ENCODE data around the gene NTRK2.

Gene NTRK2

GRCh38 chr9:84686068-84686467 lies 16.5 kb downstream of the NTRK2 start:
- DNase-seq, result no peak

- DNase-seq, result no peak
Measured at GRCh38 chr9:84688956-84689355, 19.4 kb downstream of the NTRK2 start.

GRCh38 chr9:84691634-84692033 lies 22.1 kb downstream of the NTRK2 start:
- DNase-seq, result no peak

- DNase-seq, result no peak
Measured at GRCh38 chr9:84694248-84694647, 24.7 kb downstream of the NTRK2 start.

GRCh38 chr9:84697042-84697441 lies 27.5 kb downstream of the NTRK2 start:
- DNase-seq, result no peak

GRCh38 chr9:84697509-84698114 lies 28.1 kb downstream of the NTRK2 start:
- DNase-seq, result peak; percentile 29

GRCh38 chr9:84698323-84698722 lies 28.8 kb downstream of the NTRK2 start:
- DNase-seq, result no peak

- DNase-seq, result no peak
Measured at GRCh38 chr9:84699984-84700383, 30.5 kb downstream of the NTRK2 start.

GRCh38 chr9:84701801-84702200 lies 32.3 kb downstream of the NTRK2 start:
- no peak for DNase-seq

GRCh38 chr9:84702471-84702870 lies 32.9 kb downstream of the NTRK2 start:
- DNase-seq, result no peak

- DNase-seq, result no peak
Measured at GRCh38 chr9:84703793-84704192, 34.3 kb downstream of the NTRK2 start.

GRCh38 chr9:84705128-84705527 lies 35.6 kb downstream of the NTRK2 start:
- DNase-seq, result no peak

- no peak for DNase-seq
Measured at GRCh38 chr9:84708400-84708799, 38.9 kb downstream of the NTRK2 start.

- DNase-seq, result no peak
Measured at GRCh38 chr9:84709056-84709455, 39.5 kb downstream of the NTRK2 start.

- DNase-seq, result no peak
Measured at GRCh38 chr9:84710701-84711397, 41.3 kb downstream of the NTRK2 start.

- DNase-seq, result no peak
Measured at GRCh38 chr9:84711398-84711777, 41.9 kb downstream of the NTRK2 start.

GRCh38 chr9:84711936-84712335 lies 42.4 kb downstream of the NTRK2 start:
- no peak for DNase-seq

- DNase-seq, result no peak
Measured at GRCh38 chr9:84716217-84716616, 46.7 kb downstream of the NTRK2 start.

- no peak for DNase-seq
Measured at GRCh38 chr9:84718476-84718875, 48.9 kb downstream of the NTRK2 start.

- no peak for DNase-seq
Measured at GRCh38 chr9:84722388-84722989, 53.0 kb downstream of the NTRK2 start.

- no peak for DNase-seq
Measured at GRCh38 chr9:84723426-84723825, 53.9 kb downstream of the NTRK2 start.

- no peak for DNase-seq
Measured at GRCh38 chr9:84731696-84732095, 62.2 kb downstream of the NTRK2 start.

GRCh38 chr9:84736081-84736480 lies 66.6 kb downstream of the NTRK2 start:
- DNase-seq, result no peak

- DNase-seq, result no peak
Measured at GRCh38 chr9:84736536-84736935, 67.0 kb downstream of the NTRK2 start.

GRCh38 chr9:84738353-84738752 lies 68.8 kb downstream of the NTRK2 start:
- DNase-seq, result no peak

Measured in stimulated activated CD4-positive, alpha-beta T cell treated with anti-CD3 and anti-CD28 coated beads, Interleukin-12 subunit alpha, Interleukin-12 subunit beta, amount 100 ng/mL, for 4 hours (primary cell).